Activated CD8-positive, alpha-beta T cell treated with anti-CD3 and anti-CD28 coated beads for 36 hours (primary cell): ENCODE results near the gene AGK. TPM values are rescaled to one million over a fixed set of nuclear protein-coding genes. Genes with fewer than 3 reads are reported as not detected.
A peak's percentile ranks its signal among the peaks of the same experiment; 100 is the strongest.
"Not testable (repeated sequence)": the region's sequence is repeated elsewhere in the genome, so short reads cannot be mapped to it uniquely, and the experiment has no call there.

Experiments
- ATAC-seq: fragments of 200-7000 bp; cut with Tn5 transposase; one replicate; pipeline ENCODE4 v1.10.0; 2021; ENCODE audit warnings: mild to moderate bottlenecking, moderate library complexity
- CTCF ChIA-PET: fragments of 350-600 bp; sonication (Branson Sonifier 250); formaldehyde crosslinking; loops from one replicate; lab custom pipeline; 2021; ENCODE audit warnings: antibody characterized with exemption; lab: Charles Lee
- POLR2A ChIA-PET: fragments of 350-600 bp; sonication (Branson Sonifier 250); formaldehyde crosslinking; loops from one replicate; lab custom pipeline; 2021; ENCODE audit warnings: antibody characterized with exemption; lab: Charles Lee
- DNase-seq: peaks from one replicate; pipeline ENCODE4 v3.0.0-alpha.2; 2020
- H3K27ac Mint-ChIP-seq: one replicate; pipeline ENCODE4 v1.8.0; 2021; ENCODE audit warnings: mild to moderate bottlenecking, mixed read lengths
- H3K27me3 Mint-ChIP-seq: one replicate; pipeline ENCODE4 v1.8.0; 2021; ENCODE audit warnings: mixed read lengths
- H3K36me3 Mint-ChIP-seq: one replicate; pipeline ENCODE4 v1.8.0; 2021; ENCODE audit warnings: low read depth, mixed read lengths
- H3K4me1 Mint-ChIP-seq: one replicate; pipeline ENCODE4 v1.8.0; 2021; ENCODE audit warnings: low read depth, mixed read lengths
- H3K4me3 Mint-ChIP-seq: one replicate; pipeline ENCODE4 v1.8.0; 2021; ENCODE audit warnings: mild to moderate bottlenecking, moderate library complexity, mixed read lengths
- H3K9me3 Mint-ChIP-seq: one replicate; pipeline ENCODE4 v1.8.0; 2021; ENCODE audit warnings: mixed read lengths
- CTCF ChIP-seq: fragments of 200-600 bp; IDR thresholded peaks from one replicate; pipeline ENCODE4 v1.8.0; 2022; ENCODE audit warnings: antibody characterized with exemption, mild to moderate bottlenecking
- intact Hi-C: fragments of 100-400 bp; cut with micrococcal nuclease; formaldehyde crosslinking; loops from one replicate; pipeline ENCODE4 v1.10.0; 2022
- total RNA-seq, 2 experiments: library from RNA; stranded (reverse); gene quantifications; one replicate each; pipeline ENCODE4 v1.2.3, GENCODE V29; 2021

AGK gene
- total RNA-seq, 2 experiments from 2014 or later = 70.1 to 73.7 TPM

GRCh38 chr7:141679014-141679413, 127.8 kb downstream of the AGK start:
- H3K4me1 Mint-ChIP-seq = peaks cover 20% of the 10 kb centered on the region
- peaks cover 14% of the 10 kb centered on the region for H3K36me3 Mint-ChIP-seq
- DNase-seq (no peak), ATAC-seq (peak; percentile 83)
- no peaks in the 10 kb centered on the region for H3K27me3 Mint-ChIP-seq
- TF ChIP-seq CTCF = no peak
- CTCF ChIA-PET = interaction anchor here (1.5 kb wide), 1 partner anchor 59 kb away, joined by 3 read pairs; the partner anchor contains the start of gene SSBP1
- no peaks in the 10 kb centered on the region for H3K9me3 Mint-ChIP-seq
- intact Hi-C loops = no loop called here
- peak overlapping the region; percentile 60 for H3K27ac Mint-ChIP-seq
- POLR2A ChIA-PET = no interaction called here
- H3K4me3 Mint-ChIP-seq = no peak overlapping the region

- DNase-seq = no peak
- Mint-ChIP-seq H3K4me1 (peaks cover 8% of the 10 kb centered on the region), H3K36me3 (peaks cover 19% of the 10 kb centered on the region), H3K27me3 (no peaks in the 10 kb centered on the region), H3K9me3 (no peaks in the 10 kb centered on the region), H3K27ac (no peak overlapping the region), H3K4me3 (no peak overlapping the region)
- no peak for TF ChIP-seq CTCF
- no peak for ATAC-seq
- POLR2A ChIA-PET = interaction anchor here (0.6 to 1.1 kb wide), 3 partner anchors 16 to 56 kb away, joined by 4 to 5 read pairs (median 4); partner anchors contain the start of gene SSBP1
- CTCF ChIA-PET = interaction anchor here (1.0 to 1.4 kb wide), 5 partner anchors 10 to 34 kb away, joined by 3 to 4 read pairs (median 3); no protein-coding TSS in a partner anchor
- intact Hi-C loops = no loop called here
Observed at GRCh38 chr7:141685285-141686023, 134.2 kb downstream of the AGK start.

- H3K4me3 Mint-ChIP-seq = no peak overlapping the region
- CTCF ChIA-PET = interaction anchor here (0.5 to 1.4 kb wide), 6 partner anchors 9 to 433 kb away, joined by 3 to 4 read pairs (median 3); no protein-coding TSS in a partner anchor
- H3K27ac Mint-ChIP-seq = no peak overlapping the region
- no peak for ATAC-seq
- POLR2A ChIA-PET = interaction anchor here (0.6 to 1.1 kb wide), 3 partner anchors 15 to 56 kb away, joined by 4 to 5 read pairs (median 4); partner anchors contain the start of gene SSBP1
- H3K36me3 Mint-ChIP-seq = peaks cover 19% of the 10 kb centered on the region
- H3K9me3 Mint-ChIP-seq = no peaks in the 10 kb centered on the region
- no peak for DNase-seq
- no peaks in the 10 kb centered on the region for H3K27me3 Mint-ChIP-seq
- H3K4me1 Mint-ChIP-seq = peaks cover 8% of the 10 kb centered on the region
- intact Hi-C loops = no loop called here
- no peak for TF ChIP-seq CTCF
Observed at GRCh38 chr7:141686074-141686473, 134.9 kb downstream of the AGK start.

GRCh38 chr7:141686670-141687069, 135.5 kb downstream of the AGK start:
- CTCF ChIA-PET = interaction anchor here (1.0 to 1.4 kb wide), 3 partner anchors 9 to 33 kb away, joined by 3 to 4 read pairs (median 4); no protein-coding TSS in a partner anchor
- Mint-ChIP-seq H3K36me3 (peaks cover 19% of the 10 kb centered on the region), H3K27ac (no peak overlapping the region), H3K4me1 (peaks cover 8% of the 10 kb centered on the region), H3K27me3 (no peaks in the 10 kb centered on the region), H3K4me3 (no peak overlapping the region), H3K9me3 (no peaks in the 10 kb centered on the region)
- POLR2A ChIA-PET = interaction anchor here (1.1 kb wide), 1 partner anchor 51 kb away, joined by 5 read pairs; the partner anchor contains the start of gene SSBP1
- ATAC-seq = no peak
- DNase-seq = no peak
- intact Hi-C loops = no loop called here
- TF ChIP-seq CTCF = no peak

- Mint-ChIP-seq H3K27ac (no peak overlapping the region), H3K4me1 (peaks cover 12% of the 10 kb centered on the region), H3K4me3 (no peak overlapping the region), H3K27me3 (no peaks in the 10 kb centered on the region), H3K9me3 (no peaks in the 10 kb centered on the region), H3K36me3 (peaks cover 12% of the 10 kb centered on the region)
- DNase-seq (no peak), ATAC-seq (no peak)
- intact Hi-C loops = no loop called here
- ChIA-PET POLR2A (no interaction called here), CTCF (no interaction called here)
- no peak for TF ChIP-seq CTCF
Observed at GRCh38 chr7:141688043-141688442, 136.8 kb downstream of the AGK start.

- DNase-seq, H3K4me3 Mint-ChIP-seq, POLR2A ChIA-PET, H3K27ac Mint-ChIP-seq, H3K27me3 Mint-ChIP-seq, H3K9me3 Mint-ChIP-seq, H3K36me3 Mint-ChIP-seq, ATAC-seq, intact Hi-C loops: not testable (repeated sequence)
- CTCF ChIA-PET = interaction anchor here (0.9 to 1.5 kb wide), 3 partner anchors 9 to 56 kb away, joined by 3 to 6 read pairs (median 3); partner anchors contain the start of gene DENND11
- peaks cover 18% of the 10 kb centered on the region for H3K4me1 Mint-ChIP-seq
Observed at GRCh38 chr7:141689072-141689825, 138.0 kb downstream of the AGK start.
